Mucosa of gallbladder (tissue), 1 donor: ENCODE measurements around the gene KPNB1. TPM values are rescaled to one million over a fixed set of nuclear protein-coding genes. Genes with fewer than 3 reads are reported as not detected.

Source experiments
- DNase-seq: peaks from one replicate; pipeline ENCODE4 v3.0.0-alpha.2; 2020; ENCODE audit warnings: low spot score
- total RNA-seq: library from RNA; stranded (reverse); gene quantifications from one replicate; pipeline ENCODE4 v1.2.1, GENCODE V29; 2021
- donor health status: DM: no; HTN: no; CAD: no.

KPNB1 gene
- total RNA-seq, 1 donor from 2014 or later: 207 TPM

DNA sequence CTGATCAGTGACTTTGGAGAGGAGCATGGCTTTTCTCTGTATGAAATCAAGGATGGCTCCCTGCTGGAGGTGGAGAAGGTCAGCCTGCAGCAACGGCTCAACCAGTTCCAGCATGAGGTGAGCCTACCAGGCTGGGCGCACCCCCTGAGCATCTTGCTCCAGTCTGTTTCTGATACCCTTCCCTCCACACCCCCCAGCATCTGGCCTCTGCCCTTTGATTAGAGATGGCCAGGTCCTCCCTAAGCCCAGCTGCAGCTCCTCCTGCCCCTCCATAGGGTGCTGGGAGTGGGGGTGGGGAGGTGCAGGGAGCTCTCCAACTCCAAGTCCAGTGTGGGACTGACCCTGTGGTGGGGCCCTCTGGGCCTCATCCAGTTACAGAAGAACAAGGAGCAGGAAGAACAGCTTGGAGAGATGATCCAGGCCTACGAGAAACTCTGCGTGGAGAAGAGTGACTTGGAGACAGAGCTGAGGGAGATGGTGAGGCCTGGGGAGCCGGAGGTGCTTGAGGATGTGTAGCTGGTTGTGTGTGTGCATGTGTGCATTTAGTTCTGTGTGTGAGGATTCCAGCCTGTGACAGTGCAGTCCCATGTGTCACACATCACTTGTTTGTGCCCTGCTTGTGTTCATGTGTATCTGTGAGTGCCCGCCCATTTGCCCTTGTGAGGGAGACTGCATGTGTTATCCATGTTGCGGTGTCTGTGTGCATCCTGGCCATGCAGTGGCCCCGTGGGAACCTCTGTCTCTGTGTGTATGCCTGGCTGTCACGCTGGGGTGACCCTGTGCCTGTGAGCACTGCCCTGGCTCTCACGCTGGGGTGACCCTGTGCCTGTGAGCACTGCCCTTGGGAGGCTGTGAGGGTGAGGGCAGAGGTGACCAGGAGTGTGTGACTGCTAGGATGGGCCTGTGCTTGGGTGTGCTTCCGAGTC lies 47.3 kb downstream of the KPNB1 start:
- no peak for DNase-seq

DNA sequence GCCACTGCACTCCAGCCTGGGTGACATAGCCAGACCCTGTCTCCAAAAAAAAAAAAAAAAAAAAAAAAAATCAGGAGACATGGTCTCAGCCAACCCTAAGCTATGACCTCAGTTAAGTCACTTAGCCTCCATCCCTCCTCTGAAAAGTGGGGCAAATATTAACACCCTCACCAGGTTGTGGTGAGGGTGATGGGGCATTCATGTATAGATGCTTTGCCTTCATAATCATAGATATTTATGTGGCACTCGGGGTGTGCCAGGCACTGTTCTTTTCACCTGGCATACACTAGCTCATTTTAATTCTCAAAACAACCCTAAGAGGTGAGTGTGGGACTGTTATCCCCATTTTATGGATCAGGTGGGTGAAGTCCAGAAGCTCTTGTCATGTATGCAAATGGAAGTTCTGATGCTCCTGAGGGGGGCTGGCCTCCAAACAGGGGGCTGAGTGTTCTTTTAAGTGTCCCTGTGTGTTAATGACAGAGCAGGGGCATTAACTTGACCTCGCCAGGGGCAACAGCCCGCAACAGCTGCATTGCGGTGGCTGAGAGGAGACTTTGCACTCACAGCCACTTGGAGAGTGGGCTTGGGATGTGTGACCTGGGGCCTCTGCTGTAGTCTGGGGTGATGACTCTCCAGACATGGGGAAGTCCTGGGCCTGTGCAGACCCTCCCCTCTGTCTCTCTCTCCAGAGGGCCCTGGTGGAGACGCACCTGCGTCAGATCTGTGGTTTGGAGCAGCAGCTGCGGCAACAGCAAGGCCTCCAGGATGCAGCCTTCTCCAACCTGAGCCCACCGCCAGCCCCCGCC lies 48.4 kb downstream of the KPNB1 start:
- DNase-seq: no peak

DNA sequence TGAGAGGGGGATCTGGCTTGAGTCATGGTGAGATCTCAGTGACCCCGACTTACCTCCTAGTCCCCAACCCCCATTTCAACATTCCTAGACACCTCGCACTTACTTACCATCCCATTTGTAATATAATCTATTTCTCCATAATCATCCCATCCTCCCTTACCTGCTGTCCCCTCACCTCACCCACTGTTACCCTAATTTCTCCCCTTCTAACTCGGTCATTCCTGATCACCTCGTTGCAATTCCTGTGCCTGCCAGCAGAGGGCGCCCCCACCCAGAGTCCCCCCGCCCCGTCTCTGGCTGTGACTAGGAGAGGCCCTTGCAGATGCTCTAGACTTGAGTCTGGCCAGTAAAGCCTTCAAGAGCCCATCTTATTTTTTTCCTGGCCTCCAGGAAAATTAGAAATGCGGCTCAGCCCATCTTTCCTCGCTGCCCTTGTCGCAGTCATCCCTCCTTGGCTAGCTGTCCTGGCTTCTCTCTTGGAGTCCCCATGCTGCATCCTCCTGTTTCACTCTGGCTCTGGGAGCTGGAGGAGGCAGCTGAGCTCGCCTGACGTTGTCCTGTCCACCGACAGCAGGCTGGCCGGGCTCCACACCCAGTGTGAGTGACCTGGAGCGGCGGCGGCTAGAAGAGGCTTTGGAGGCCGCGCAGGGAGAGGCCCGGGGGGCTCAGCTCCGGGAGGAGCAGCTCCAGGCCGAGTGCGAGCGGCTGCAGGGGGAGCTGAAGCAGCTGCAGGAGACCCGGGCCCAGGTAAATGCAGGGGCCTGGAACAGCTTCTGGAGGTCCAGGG lies 49.2 kb downstream of the KPNB1 start:
- DNase-seq: peak; percentile 50

DNA sequence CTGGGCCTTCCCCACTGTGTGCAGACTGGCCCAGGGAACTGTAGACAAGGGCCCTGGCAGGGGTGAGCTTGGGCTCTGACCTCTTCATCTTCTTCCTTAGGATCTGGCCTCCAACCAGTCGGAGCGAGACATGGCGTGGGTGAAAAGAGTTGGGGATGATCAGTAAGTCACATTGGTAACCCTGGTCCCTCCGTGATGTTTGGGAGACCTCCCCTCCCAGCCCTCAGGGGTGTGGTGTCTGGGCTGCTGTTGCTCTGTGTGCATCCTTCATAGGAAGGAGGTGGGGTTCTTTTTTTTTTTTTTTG lies 49.8 kb downstream of the KPNB1 start:
- no peak for DNase-seq

DNA sequence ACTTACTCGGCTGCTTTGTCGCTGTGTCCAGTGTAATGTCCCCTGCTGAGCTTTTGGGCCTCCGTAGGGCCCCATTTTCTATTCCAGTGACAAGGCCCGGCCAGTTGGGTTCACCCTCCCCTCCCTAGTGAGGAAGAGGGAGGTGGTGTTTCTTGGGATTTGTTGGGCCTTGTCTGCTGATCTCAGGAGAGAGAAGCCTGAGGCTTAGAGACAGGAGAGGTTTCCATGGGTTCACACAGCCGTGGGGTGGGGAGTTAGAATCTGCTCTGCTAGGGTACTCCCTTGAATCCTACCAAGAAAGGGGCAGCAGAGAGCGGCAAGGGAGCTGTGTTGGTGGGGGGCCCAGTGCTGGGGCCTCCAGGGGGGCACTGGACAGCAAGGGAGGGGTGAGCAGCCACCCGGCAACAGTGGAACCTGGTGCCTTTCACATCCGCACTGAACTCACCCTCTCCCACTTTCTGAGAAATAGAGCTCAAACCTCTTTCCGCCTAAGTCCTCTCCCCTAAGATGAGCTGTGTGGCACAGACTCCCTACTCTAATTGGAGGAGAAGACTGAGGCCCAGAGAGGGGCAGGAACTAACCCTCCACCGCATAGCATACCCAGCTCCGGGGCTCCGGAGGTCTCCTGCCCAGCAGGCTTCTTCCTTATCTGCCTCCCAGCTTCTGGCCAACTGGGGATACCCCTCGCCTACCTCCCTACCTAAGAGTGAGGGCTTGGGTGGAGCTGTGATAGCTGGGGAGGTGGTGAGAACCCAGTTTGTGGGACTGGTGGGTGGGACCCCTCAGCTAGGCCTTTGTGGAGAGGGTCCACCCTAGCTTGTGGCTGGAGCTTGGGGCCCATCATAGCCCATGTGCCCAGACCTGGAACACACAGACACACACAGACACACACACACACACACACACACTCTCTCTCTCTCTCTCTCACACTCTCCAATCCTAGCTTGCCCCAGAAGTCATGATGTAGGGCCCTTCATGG lies 51.0 kb downstream of the KPNB1 start:
- DNase-seq: no peak

DNA sequence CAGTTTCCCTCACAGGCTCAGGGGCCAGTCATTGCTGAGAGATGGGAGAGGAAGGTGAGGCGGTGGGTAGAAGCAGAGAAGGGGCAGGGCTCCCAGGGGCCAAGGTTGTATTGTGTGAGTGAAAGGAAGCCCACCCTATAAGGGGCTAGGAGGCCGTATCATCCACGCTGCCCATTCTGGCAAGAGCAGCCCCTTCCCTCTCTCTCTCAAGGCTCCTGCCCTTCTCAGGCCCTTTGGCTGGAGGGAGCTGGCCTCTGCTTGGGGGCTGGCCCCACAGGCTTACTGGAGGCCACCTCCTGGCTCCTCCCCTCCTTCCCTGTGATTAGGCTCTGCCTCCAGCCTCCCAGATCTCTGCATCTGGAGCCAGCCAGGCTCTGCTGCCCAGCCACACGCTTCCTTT lies 51.9 kb downstream of the KPNB1 start:
- DNase-seq: no peak

DNA sequence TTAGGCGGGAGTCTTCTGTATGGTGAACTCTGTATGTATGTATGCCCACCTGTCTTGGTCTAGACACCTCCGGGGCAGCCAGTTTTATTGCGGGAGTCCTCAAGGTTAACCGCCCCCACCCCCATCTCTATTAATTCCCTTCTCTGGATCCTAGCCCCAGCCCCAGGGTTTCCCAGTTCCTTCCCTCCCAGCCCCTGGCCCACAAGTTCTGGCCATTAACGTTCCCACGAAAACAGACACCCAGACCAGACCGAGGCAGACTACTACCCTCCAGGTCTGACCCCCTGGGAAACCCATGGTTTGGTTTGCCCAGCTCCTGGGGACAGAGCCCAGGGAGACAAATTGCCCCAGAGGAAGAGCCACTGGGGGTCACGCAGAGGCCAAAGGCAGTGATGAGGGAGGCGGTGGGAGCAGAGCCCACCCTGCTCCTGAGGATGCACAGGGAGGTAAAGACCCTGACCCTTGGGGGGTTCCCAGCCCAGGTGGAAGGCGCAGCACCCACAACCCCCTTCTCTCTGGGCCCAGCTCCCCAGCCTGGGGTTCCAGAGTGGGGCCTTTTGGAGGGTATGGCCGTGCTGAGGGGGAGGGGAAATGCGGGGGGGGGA lies 52.8 kb downstream of the KPNB1 start:
- DNase-seq: no peak

DNA sequence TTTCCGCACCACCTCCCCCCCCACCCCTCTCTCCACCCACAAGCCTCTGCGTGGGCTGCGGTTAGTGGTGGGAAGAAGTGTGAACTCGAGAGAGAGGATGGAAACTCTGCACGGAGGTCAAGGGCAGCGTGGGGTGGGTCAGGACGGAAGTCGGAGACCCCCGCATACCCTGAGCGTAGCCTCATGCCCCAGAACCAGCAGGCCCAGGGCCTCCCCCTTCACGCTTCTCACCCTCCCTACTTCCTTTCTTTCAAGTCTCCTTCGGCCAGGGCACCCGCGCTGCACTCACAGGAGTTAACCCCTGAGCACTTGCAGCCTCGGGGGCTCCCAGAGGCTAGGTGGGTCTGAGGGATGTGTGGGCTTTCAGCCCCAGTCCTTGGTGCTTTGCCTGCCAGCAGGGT lies 53.5 kb downstream of the KPNB1 start:
- DNase-seq: no peak

DNA sequence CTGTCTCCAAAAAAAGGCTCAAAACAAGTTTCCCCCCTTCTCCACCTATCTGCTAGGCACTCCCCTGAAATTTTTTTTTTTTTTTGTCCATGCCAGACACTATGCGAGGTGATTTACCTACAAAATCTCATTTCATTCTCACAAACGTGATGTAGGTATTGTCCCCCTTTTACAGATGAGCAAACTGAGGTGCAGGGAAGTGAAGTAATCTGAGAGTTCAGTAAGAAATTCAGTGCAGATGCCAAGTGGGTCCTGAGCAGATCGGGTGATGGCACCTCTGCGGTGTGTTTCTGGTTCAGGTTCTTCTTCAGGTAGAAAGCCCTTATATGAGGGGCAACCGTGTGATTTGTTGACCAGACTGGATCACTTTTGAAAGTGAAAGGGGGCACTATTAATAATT lies 54.0 kb downstream of the KPNB1 start:
- no peak for DNase-seq

DNA sequence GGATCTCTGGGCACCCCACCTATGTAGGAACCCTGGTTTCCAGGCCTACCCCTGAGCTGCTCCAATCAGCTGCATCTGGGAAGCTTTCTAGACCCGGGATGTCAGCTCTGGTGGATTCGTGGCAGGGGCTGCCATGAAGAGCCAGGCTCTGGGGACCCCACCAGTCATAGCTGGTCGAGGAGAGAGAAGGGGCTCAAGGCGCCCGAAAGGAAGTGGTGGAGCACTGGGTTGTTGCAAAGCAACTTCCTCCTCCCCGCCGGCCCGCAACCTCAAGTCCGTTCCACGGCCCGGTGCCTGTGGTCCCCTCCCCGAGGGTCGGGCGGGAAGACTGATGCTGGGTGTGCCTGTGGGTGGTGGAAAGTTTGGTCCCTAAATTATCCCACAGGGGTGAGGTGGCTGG lies 54.4 kb downstream of the KPNB1 start:
- DNase-seq: no peak

DNA sequence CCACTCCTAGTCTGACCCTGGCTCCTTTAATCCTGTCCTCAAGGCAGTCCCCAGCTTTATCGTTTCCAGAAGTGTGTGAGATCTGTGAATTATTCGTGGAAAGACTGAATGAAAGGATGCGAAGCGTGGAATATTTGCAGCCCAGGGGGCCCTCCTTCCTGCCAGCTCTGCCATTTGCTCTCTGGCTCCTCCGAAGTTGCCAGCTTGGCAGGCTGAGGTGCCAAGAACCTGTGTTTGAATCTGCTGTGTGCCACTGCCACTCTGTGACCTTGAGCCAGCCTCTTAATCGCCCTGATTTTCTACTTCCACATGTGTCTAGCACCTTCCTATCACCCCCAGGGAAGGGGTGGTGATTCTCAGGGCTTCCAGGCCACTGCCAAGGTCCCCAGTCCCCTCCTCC lies 55.0 kb downstream of the KPNB1 start:
- DNase-seq: no peak

DNA sequence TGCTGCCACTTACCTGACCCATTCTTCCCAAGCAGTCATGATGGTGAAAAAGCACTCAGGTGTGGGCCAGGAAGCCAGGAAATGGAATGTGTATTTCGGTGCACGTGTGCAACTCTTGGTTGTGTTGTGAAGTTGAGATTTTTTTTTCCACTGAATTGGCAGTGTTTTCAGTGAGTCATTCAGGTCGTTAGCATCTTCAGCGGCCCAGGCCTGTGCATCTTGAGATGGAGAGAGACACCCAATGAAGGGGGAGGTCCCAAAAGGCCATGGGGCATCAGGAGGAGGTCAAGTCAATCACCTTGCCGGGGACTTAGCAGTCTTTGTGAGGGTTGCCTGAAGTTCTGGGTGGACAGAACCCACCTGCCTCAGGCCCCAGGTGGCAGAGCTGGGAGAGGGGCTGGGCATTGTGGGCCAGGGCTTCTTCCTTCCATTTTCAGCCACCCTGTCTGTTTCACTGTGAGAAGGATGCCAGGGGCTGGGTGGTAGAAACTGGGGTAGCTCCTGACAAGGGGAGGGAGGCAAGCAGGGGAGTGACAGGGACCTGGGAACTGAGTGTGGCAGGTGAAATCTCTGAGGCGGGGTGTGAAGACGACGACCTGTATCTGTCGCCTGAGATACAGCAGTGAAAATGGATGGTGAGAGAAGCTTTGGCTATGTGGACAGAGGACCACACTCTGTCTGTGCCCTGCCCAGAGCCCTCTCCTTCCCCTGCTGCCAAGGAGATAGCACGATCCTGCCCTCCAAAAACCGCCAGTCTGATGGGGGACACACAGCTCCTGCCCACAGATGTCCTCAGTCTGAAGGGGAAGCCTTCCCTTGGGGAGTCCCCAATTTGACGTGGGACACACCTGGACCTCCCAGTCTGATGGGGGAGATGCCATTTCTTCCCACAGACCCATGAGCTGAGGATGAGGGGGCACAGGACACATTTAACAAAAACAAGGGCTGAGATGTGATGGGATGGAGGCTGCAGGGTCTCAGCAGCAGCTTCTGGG lies 56.1 kb downstream of the KPNB1 start:
- no peak for DNase-seq

DNA sequence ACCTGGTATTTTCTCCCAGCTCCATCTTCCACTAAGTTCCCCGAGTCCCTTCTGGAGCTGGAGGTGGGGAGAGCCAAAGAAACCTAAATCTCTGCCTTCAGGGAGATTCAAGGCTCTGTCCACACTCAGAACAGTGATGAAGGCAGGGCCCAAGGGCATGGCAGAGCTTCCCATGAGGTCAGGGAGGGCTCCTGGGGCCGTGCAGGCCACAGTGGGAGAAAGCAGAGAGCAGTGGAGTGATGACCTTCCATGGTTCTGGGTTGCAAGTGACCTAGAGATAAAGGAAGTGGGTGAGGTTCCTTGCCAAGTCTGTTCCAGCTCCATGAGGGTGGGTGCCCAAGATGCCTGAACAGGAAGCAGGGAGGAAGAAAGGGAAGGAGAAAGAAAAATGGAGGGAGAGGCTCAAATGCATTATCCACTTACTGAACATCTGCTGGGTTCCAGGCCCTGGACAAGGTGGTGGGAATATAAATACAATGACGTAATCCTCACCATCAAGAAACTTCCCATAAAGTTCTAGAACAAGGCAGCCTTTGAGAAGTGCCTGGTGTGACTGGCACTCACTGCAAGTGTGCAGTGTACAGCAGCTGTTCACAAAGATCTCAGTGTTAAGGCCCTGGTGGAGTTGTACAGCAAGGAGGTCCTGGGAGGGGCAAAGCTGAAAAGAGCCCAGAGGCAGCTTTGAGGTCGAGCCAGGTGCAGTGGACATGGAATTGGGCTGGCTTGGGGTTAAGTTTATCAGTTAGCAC lies 57.5 kb downstream of the KPNB1 start:
- DNase-seq: no peak

DNA sequence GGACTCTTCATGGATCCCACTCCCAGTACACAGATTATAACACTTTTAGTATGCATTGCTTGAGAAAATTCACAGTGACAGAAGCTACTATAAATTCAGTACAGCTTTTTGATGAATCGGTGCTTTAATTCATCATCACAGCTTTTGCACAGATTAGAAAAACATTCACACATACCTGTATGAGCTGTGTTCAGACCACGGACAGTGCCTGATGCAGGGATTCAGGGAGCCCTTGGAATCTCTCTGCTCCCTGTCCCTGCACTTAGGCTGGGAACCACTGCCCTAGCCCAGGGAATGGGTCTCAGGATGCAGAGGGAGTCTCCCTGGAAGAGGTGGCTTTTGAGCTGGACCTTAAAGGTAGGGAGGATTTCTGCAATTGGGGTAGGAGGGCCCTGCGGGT lies 58.2 kb downstream of the KPNB1 start:
- DNase-seq: no peak

DNA sequence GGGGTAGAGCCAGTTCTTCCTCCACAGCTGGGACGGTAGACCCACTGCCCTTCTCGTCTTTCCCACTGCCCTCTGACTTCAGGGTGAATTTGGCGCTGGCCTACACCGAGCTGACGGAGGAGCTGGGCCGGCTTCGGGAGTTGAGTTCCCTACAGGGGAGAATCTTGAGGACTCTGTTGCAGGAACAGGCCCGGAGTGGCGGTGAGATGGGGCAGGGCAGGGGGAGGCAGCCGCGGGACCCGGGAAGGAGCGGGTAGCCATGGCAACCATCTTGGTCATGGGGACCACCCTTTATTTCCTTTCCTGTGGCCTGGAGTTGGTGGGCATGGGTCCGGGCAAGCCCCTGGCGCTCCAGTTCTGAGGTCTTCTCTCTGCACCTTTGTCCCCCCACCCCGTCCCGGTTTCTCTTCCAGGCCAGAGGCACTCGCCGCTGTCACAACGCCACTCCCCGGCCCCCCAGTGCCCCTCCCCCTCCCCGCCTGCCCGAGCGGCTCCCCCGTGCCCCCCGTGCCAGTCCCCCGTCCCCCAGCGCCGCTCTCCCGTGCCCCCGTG lies 58.7 kb downstream of the KPNB1 start:
- DNase-seq: no peak

DNA sequence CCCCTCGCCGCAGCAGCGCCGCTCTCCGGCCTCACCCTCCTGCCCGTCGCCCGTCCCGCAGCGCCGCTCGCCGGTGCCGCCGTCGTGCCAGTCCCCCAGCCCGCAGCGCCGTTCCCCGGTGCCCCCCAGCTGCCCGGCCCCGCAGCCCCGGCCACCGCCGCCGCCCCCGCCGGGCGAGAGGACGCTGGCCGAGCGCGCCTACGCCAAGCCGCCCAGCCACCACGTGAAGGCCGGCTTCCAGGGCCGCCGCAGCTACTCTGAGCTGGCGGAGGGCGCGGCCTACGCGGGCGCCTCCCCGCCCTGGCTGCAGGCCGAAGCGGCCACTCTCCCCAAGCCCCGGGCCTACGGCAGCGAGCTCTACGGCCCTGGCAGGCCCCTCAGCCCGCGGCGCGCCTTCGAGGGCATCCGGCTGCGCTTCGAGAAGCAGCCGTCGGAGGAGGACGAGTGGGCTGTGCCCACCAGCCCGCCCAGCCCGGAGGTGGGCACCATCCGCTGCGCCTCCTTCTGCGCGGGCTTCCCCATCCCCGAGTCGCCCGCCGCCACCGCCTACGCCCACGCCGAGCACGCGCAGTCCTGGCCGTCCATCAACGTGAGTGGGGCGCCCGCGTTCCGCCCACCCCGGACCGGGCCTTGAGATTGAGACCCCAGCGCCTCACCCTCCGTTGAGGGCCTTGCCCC lies 59.3 kb downstream of the KPNB1 start:
- DNase-seq: no peak

DNA sequence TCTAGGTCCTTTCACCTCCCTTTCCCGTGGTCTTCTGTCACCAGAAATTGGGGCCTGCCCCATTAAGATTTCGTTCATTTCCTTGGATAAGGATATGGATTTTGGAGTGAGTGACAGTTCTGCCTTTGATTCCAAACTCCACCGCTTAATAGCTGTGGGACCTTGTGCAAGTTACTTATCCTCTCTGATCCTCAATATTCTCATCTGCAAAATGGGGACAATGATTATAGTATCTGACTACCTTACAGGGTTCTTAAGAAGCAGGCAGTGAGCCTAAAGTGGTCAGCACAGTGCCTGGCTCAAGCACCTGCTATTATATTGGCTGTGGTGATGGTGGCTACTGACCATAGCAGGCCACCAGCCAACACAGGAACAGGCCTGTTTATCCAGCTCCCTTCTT lies 59.9 kb downstream of the KPNB1 start:
- no peak for DNase-seq
